Measurements from ENCODE around the gene C2CD4B.
A peak's percentile ranks its signal among the peaks of the same experiment; 100 is the strongest.

The C2CD4B gene

GRCh38 chr15:62183130-62183529, 18.0 kb upstream of the C2CD4B start:
- TF ChIP-seq CTCF (IDR thresholded peaks at IDR 0.05; ENCODE audit: low read length, missing control alignments): no peak
- DNase-seq (ENCODE audit: low read depth): no peak
- no peak overlapping the region for H3K4me3 ChIP-seq (replicated peaks; ENCODE audit: low read depth, low read length)

- no peak for TF ChIP-seq CTCF (IDR thresholded peaks at IDR 0.05; ENCODE audit: low read length, missing control alignments)
- DNase-seq (ENCODE audit: low read depth): peak; percentile 96
These were observed 8.1 kb upstream of the C2CD4B start for GRCh38 chr15:62173215-62173614.

GRCh38 chr15:62171882-62172281, 6.8 kb upstream of the C2CD4B start:
- H3K4me3 ChIP-seq (replicated peaks; ENCODE audit: low read depth, low read length): no peak overlapping the region
- no peak for TF ChIP-seq CTCF (IDR thresholded peaks at IDR 0.05; ENCODE audit: low read length, missing control alignments)
- no peak for DNase-seq (ENCODE audit: low read depth)

More at GRCh38 chr15:62173215-62173614, 8.1 kb upstream of the C2CD4B start:
- H3K4me3 ChIP-seq (replicated peaks; ENCODE audit: low read depth, low read length): no peak overlapping the region

- H3K4me3 ChIP-seq (replicated peaks; ENCODE audit: low read depth, low read length): no peak overlapping the region
- peak; percentile 58 for DNase-seq (ENCODE audit: low read depth)
- TF ChIP-seq CTCF (IDR thresholded peaks at IDR 0.05; ENCODE audit: low read length, missing control alignments): no peak
These were observed 799 bp upstream of the C2CD4B start for GRCh38 chr15:62165793-62166375.

GRCh38 chr15:62164396-62165103, 535 bp downstream of the C2CD4B start:
- DNase-seq (ENCODE audit: low read depth): peak; percentile 47
- H3K4me3 ChIP-seq (replicated peaks; ENCODE audit: low read depth, low read length): peak overlapping the region; percentile 62
- TF ChIP-seq CTCF (IDR thresholded peaks at IDR 0.05; ENCODE audit: low read length, missing control alignments): no peak

- DNase-seq (ENCODE audit: low read depth): peak; percentile 30
- no peak for TF ChIP-seq CTCF (IDR thresholded peaks at IDR 0.05; ENCODE audit: low read length, missing control alignments)
- peak overlapping the region; percentile 59 for H3K4me3 ChIP-seq (replicated peaks; ENCODE audit: low read depth, low read length)
These were observed 1.1 kb downstream of the C2CD4B start for GRCh38 chr15:62164014-62164395.

Measured in fibroblast of pulmonary artery (primary cell).